SK-N-MC (cell line): ENCODE results near the gene CEBPE.

Source experiments
- EZH2 ChIP-seq: fragments of 200-600 bp; sonication (generic); IDR thresholded peaks from one replicate; pipeline ENCODE4 v1.6.1; 2017; ENCODE audit warnings: antibody characterized with exemption
- FOXP2 ChIP-seq: optimal IDR thresholded peaks from 2 replicates; pipeline ENCODE3; 2011; ENCODE audit warnings: mild to moderate bottlenecking, moderate library complexity; ENCODE audit not compliant: insufficient read depth; ENCODE audit errors: extremely low read length, control extremely low read depth
- POLR2AphosphoS5 ChIP-seq: IDR thresholded peaks from 2 replicates; pipeline ENCODE4 v1.6.1; 2012; ENCODE audit warnings: mild to moderate bottlenecking, low read depth, low read length, borderline replicate concordance

DNA sequence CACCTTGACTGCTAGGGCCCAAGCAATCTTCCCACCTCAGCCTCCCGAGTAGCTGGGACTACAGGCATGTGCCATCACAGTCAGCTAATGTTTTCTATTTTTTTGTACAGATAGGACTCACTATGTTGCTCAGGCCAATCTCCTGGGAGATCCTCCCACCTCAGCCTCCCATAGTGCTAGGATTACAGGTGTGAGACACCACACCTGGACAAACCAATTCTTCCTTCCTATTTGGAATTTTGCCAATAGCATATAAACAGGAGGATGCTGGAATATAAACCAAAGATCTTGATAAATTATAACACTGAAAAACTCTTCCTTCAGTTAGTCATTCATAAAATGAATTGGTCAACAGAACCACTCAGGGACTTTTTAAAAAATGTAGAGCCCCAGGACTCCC is 32.5 kb downstream of the CEBPE start:
- TF ChIP-seq EZH2 (no peak), POLR2AphosphoS5 (no peak), FOXP2 (no peak)
